GM12878 (cell line): ENCODE measurements around the gene CXCL9. TPM values are rescaled to one million over a fixed set of nuclear protein-coding genes. Genes with fewer than 3 reads are reported as not detected.

ENCODE experiments used
- ATF7 ChIP-seq: fragments of 450-650 bp; IDR thresholded peaks from 2 replicates; pipeline ENCODE4 v1.6.1; 2016; ENCODE audit warnings: low read depth, mild to moderate bottlenecking
- CBFB ChIP-seq: IDR thresholded peaks from 2 replicates; pipeline ENCODE4 v1.6.1; 2016; ENCODE audit warnings: antibody characterized with exemption, low read depth
- CREM ChIP-seq: IDR thresholded peaks from 2 replicates; pipeline ENCODE4 v1.6.1; 2014; ENCODE audit warnings: antibody characterized with exemption, low read depth
- EGR1 ChIP-seq, 2 experiments: IDR thresholded peaks; 1 replicate in 1 of 2; 2 replicates in 1 of 2; pipeline ENCODE4 v1.6.1; 2011 to 2012; ENCODE audit warnings: low read depth in 2 of 2, low read length in 2 of 2, borderline replicate concordance in 1 of 2, mild to moderate bottlenecking in 1 of 2, moderate library complexity in 1 of 2
- EP300 ChIP-seq, 2 experiments: fragments of 150-350 bp in 1 of 2; IDR thresholded peaks; 2 replicates each; pipeline ENCODE4 v1.6.1; 2011 to 2012; ENCODE audit warnings: low read depth in 2 of 2, low read length in 2 of 2, borderline replicate concordance in 1 of 2, improper control_type of control experiment in 1 of 2, inconsistent platforms in 1 of 2; ENCODE audit not compliant: control insufficient read depth in 1 of 2
- HDAC2 ChIP-seq: fragments of 200-600 bp; sonication (generic); IDR thresholded peaks from 2 replicates; pipeline ENCODE4 v1.6.1; 2017
- IKZF1 ChIP-seq: fragments of 450-650 bp; conservative IDR thresholded peaks from 2 replicates; pipeline ENCODE4 v1.6.1; 2017; ENCODE audit warnings: antibody characterized with exemption, mild to moderate bottlenecking
- RAD21 ChIP-seq: IDR thresholded peaks from 2 replicates; pipeline ENCODE4 v1.6.1; 2011; ENCODE audit warnings: mild to moderate bottlenecking, low read depth, low read length, moderate library complexity; ENCODE audit not compliant: insufficient read depth
- SMAD1 ChIP-seq: fragments of 450-650 bp; IDR thresholded peaks from 2 replicates; pipeline ENCODE4 v1.6.1; 2018; ENCODE audit warnings: mild to moderate bottlenecking, low read depth; ENCODE audit not compliant: partially characterized antibody
- STAT1 ChIP-seq: fragments of 450-650 bp; conservative IDR thresholded peaks from 2 replicates; pipeline ENCODE4 v1.6.1; 2014; ENCODE audit warnings: antibody characterized with exemption, mild to moderate bottlenecking
- TARDBP ChIP-seq: IDR thresholded peaks from 2 replicates; pipeline ENCODE4 v1.6.1; 2016; ENCODE audit warnings: borderline replicate concordance
- polyA plus RNA-seq, 11 experiments: library from polyadenylated mRNA; depleted of rRNA in 4 of 11; unstranded in 6 of 11; stranded (reverse) in 5 of 11; fragments of >200 nt; fragmentation: Nextera tagmentation in 4 of 11; fragmentation: Illumina TruSeq in 1 of 11; extraction: Ambion mirVana in 4 of 11; extraction: Trizol in 1 of 11; gene quantifications; 1 replicate in 1 of 11; 2 replicates in 10 of 11; pipeline versions ENCODE4 v1.2.1 to v1.2.3, GENCODE V29; 2011 to 2016; ENCODE audit warnings: inconsistent platforms in 2 of 11, missing spikeins in 2 of 11, low read depth in 1 of 11
- total RNA-seq, 4 experiments: library from RNA; depleted of rRNA in 3 of 4; stranded (reverse); fragments of >200 nt in 3 of 4; fragmentation: Illumina TruSeq in 1 of 4; extraction: Trizol in 1 of 4; gene quantifications; 2 replicates each; pipeline versions ENCODE4 v1.2.1 to v1.2.3, GENCODE V29; 2013 to 2021
- TF ChIP-seq, protein P1 (sequence below): IDR thresholded peaks from 2 replicates; pipeline ENCODE4 v1.6.1; 2012; ENCODE audit warnings: low read depth, low read length, improper control_type of control experiment
- TF ChIP-seq, protein P2 (sequence below): fragments of 450-650 bp; IDR thresholded peaks from 2 replicates; pipeline ENCODE4 v1.6.1; 2014; ENCODE audit warnings: mild to moderate bottlenecking
- TF ChIP-seq, protein P3 (sequence below): IDR thresholded peaks from 2 replicates; pipeline ENCODE4 v1.6.1; 2011; ENCODE audit warnings: borderline replicate concordance, low read depth, mild to moderate bottlenecking, moderate library complexity, mixed read lengths, low read length; ENCODE audit not compliant: insufficient read depth; ENCODE audit errors: extremely low read length

The CXCL9 gene
- total and polyA plus RNA-seq, 10 of the 15 experiments (the other 5 are each of a cell fraction or from before 2014, with no cell fraction given), result 0.03 to 0.46 (median 0.22) TPM; not detected in 1

DNA sequence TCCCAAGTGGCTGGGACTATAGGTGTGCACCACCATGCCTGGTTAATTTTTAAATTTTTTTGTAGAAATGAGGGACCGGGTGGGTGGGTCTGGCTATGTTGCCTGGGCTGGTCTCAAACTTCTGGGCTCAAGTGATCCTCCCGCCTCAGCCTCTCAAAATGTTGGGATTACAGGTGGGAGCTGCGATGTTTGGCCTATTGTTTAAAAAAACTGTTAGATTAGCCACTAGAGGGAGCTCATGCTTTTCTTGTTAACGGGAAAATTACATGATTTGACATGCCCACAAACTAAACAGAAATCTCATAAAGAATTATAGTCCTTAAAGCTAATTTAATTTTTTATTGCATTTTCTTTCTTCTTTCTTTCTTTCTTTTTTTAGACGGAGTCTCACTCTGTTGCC, 11.6 kb downstream of the CXCL9 start (continued):
- TF ChIP-seq, protein P1, sequence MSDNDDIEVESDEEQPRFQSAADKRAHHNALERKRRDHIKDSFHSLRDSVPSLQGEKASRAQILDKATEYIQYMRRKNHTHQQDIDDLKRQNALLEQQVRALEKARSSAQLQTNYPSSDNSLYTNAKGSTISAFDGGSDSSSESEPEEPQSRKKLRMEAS, result no peak
- TF ChIP-seq ATF7, result no peak
- TF ChIP-seq, protein P2, sequence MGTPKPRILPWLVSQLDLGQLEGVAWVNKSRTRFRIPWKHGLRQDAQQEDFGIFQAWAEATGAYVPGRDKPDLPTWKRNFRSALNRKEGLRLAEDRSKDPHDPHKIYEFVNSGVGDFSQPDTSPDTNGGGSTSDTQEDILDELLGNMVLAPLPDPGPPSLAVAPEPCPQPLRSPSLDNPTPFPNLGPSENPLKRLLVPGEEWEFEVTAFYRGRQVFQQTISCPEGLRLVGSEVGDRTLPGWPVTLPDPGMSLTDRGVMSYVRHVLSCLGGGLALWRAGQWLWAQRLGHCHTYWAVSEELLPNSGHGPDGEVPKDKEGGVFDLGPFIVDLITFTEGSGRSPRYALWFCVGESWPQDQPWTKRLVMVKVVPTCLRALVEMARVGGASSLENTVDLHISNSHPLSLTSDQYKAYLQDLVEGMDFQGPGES, result no peak
- TF ChIP-seq CBFB, result no peak
- TF ChIP-seq EP300 (IDR thresholded peaks at IDR 0.05; ENCODE audit: borderline replicate concordance in 1 of 2, control insufficient read depth in 1 of 2, low read depth in 2 of 2, low read length in 2 of 2), result no peak
- TF ChIP-seq HDAC2, result no peak
- TF ChIP-seq IKZF1, result no peak
- no peak for TF ChIP-seq CREM
- no peak for TF ChIP-seq EGR1 (IDR thresholded peaks at IDR 0.05; ENCODE audit: borderline replicate concordance in 1 of 2, low read depth in 2 of 2, low read length in 2 of 2)
- TF ChIP-seq TARDBP, result no peak
- TF ChIP-seq SMAD1, result no peak
- TF ChIP-seq, protein P3, sequence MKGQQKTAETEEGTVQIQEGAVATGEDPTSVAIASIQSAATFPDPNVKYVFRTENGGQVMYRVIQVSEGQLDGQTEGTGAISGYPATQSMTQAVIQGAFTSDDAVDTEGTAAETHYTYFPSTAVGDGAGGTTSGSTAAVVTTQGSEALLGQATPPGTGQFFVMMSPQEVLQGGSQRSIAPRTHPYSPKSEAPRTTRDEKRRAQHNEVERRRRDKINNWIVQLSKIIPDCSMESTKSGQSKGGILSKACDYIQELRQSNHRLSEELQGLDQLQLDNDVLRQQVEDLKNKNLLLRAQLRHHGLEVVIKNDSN, result no peak
- no peak for TF ChIP-seq STAT1
- TF ChIP-seq RAD21, result peak; percentile 80
